Adrenal gland (tissue), 12 donors: ENCODE measurements around the gene TEX2. TPM values are rescaled to one million over a fixed set of nuclear protein-coding genes. Genes with fewer than 3 reads are reported as not detected.

ENCODE experiments used
- DNase-seq, 7 donors: peaks; one replicate each; pipeline ENCODE4 v3.0.0-alpha.2; 2019 to 2020
- H3K27ac ChIP-seq, 5 donors: fragments of 200-600 bp; sonication (generic) in 4 of 5; 1 replicate in 3 of 5; 2 replicates in 2 of 5; pipeline versions ENCODE4 v1.5.1 to v1.8.0; 2016 to 2020; ENCODE audit warnings: mild to moderate bottlenecking in 1 of 5
- H3K27me3 ChIP-seq: fragments of 200-600 bp; 2 replicates; pipeline ENCODE4 v1.8.0; 2021
- H3K36me3 ChIP-seq, 2 donors: fragments of 200-600 bp; replicated peaks in 1 of 2; 1 replicate in 1 of 2; 2 replicates in 1 of 2; pipeline versions ENCODE4 v1.5.1 to v1.8.0; 2018 to 2022
- H3K4me1 ChIP-seq, 2 donors: fragments of 200-600 bp; replicated peaks in 1 of 2; 1 replicate in 1 of 2; 2 replicates in 1 of 2; pipeline versions ENCODE4 v1.5.1 to v1.8.0; 2018 to 2021
- H3K4me3 ChIP-seq, 4 donors: fragments of 200-600 bp; sonication (generic) in 3 of 4; one replicate each; pipeline ENCODE4 v1.5.1; 2016 to 2018
- H3K9me3 ChIP-seq, 3 donors: fragments of 200-600 bp; sonication (generic) in 1 of 3; replicated peaks in 1 of 3; 1 replicate in 2 of 3; 2 replicates in 1 of 3; pipeline versions ENCODE4 v1.5.1 to v1.8.0; 2016 to 2021
- CTCF ChIP-seq, 6 experiments: fragments of 450-650 bp in 4 of 6; fragments of 200-600 bp in 2 of 6; sonication (generic) in 1 of 6; IDR thresholded peaks; 1 replicate in 5 of 6; 2 replicates in 1 of 6; pipeline versions ENCODE4 v1.5.1 to v1.8.0; 2016 to 2021; ENCODE audit warnings: antibody characterized with exemption in 6 of 6, mild to moderate bottlenecking in 2 of 6, moderate library complexity in 1 of 6
- POLR2A ChIP-seq, 2 donors: fragments of 450-650 bp; IDR thresholded peaks; one replicate each; pipeline ENCODE4 v1.6.1; 2017; ENCODE audit warnings: antibody characterized with exemption in 2 of 2, mild to moderate bottlenecking in 2 of 2, moderate library complexity in 1 of 2
- WGBS, 4 donors: extraction: QIAGEN DNeasy Blood & Tissue Kit in 2 of 4; methylation state at CpG; one replicate each; pipeline versions ENCODE4 v1.1.5 to v1.1.7; 2013 to 2017; 5-methylcytosine and 5-hydroxymethylcytosine counted together
- intact Hi-C, 2 donors: fragments of 100-400 bp; cut with DNase I; formaldehyde crosslinking; loops; one replicate each; pipeline versions ENCODE4 v1.14.1 to v1.15.0; 2022 to 2023
- polyA plus RNA-seq, 3 donors: library from polyadenylated mRNA; stranded (reverse); fragments of 200-250 nt in 2 of 3; fragments of 350-450 nt in 1 of 3; fragmentation: Illumina TruSeq in 1 of 3; extraction: RNeasy Lipid Tissue Mini Kit (QIAGEN cat#74804) in 1 of 3; gene quantifications; one replicate each; pipeline ENCODE4 v1.2.3, GENCODE V29; 2013 to 2014
- total RNA-seq, 9 donors: library from RNA; depleted of rRNA in 4 of 9; stranded (reverse); fragments of >200 nt in 4 of 9; fragments of 120-200 nt in 1 of 9; fragmentation: NEBNext Ultra II Directional in 1 of 9; extraction: Animal tissue kit (Norgen Biotek cat#: 25700) in 1 of 9; gene quantifications; one replicate each; pipeline versions ENCODE4 v1.1.0 to v1.2.4, GENCODE V29; 2013 to 2023
- donor health status: healthy with polysubstance abuse.
- donor health status: Bipolar disorder and iron deficiency.
- donor health status: DM: yes; HTN: yes; CAD: no.
- donor health status: DM: no; HTN: no; CAD: no.
- donor health status: DM: no; HTN: no; CAD: no.
- donor health status: DM: yes; HTN: yes; CAD: no.

Gene TEX2
- total and polyA plus RNA-seq, 12 donors = 12.0 to 91.5 (median 62.5) TPM

- peaks cover under 1 to 16% of the 10 kb centered on the region in 2 donors for H3K4me1 ChIP-seq
- 83 to 89% (median 88%) methylated on average over 11 of the region's 11 CpGs for WGBS, 4 donors
- no peak for TF ChIP-seq POLR2A (IDR thresholded peaks at IDR 0.05)
- no peak for TF ChIP-seq CTCF (IDR thresholded peaks at IDR 0.05)
- no peaks in the 10 kb centered on the region for H3K36me3 ChIP-seq
- DNase-seq = no peak
- no peaks in the 10 kb centered on the region for H3K9me3 ChIP-seq
- intact Hi-C loops = loop anchor here in 1 of 2 donors (10.0 kb wide), 1 partner anchor 122 kb away; no protein-coding TSS in a partner anchor
- H3K27ac ChIP-seq = no peak overlapping the region
- no peaks in the 10 kb centered on the region for H3K27me3 ChIP-seq
- no peak overlapping the region for H3K4me3 ChIP-seq
Observed at GRCh38 chr17:64276961-64277505, 14.0 kb upstream of the TEX2 start.

GRCh38 chr17:64275016-64275415, 12.0 kb upstream of the TEX2 start:
- H3K4me1 ChIP-seq = peaks cover 0 to 12% of the 10 kb centered on the region in 2 donors
- intact Hi-C loops = loop anchor here in 1 of 2 donors (10.0 kb wide), 1 partner anchor 120 kb away; no protein-coding TSS in a partner anchor
- no peaks in the 10 kb centered on the region for H3K36me3 ChIP-seq
- 79 to 91% (median 85%) methylated on average over 3 of the region's 3 CpGs for WGBS, 4 donors
- no peaks in the 10 kb centered on the region for H3K9me3 ChIP-seq
- H3K27ac ChIP-seq = no peak overlapping the region
- TF ChIP-seq POLR2A (IDR thresholded peaks at IDR 0.05) = no peak
- TF ChIP-seq CTCF (IDR thresholded peaks at IDR 0.05) = no peak
- no peak overlapping the region for H3K4me3 ChIP-seq
- no peak for DNase-seq
- no peaks in the 10 kb centered on the region for H3K27me3 ChIP-seq

GRCh38 chr17:64273006-64273405, 9.9 kb upstream of the TEX2 start:
- TF ChIP-seq POLR2A (IDR thresholded peaks at IDR 0.05) (no peak), CTCF (IDR thresholded peaks at IDR 0.05) (no peak)
- no peak overlapping the region for H3K4me3 ChIP-seq
- H3K27me3 ChIP-seq = no peaks in the 10 kb centered on the region
- H3K4me1 ChIP-seq = peaks cover 0 to 11% of the 10 kb centered on the region in 2 donors
- DNase-seq = no peak
- no peaks in the 10 kb centered on the region for H3K36me3 ChIP-seq
- no peaks in the 10 kb centered on the region for H3K9me3 ChIP-seq
- H3K27ac ChIP-seq = no peak overlapping the region
- 74 to 82% (median 78%) methylated on average over 6 of the region's 6 CpGs for WGBS, 4 donors
- intact Hi-C loops = loop anchor here in 1 of 2 donors (10.0 kb wide), 1 partner anchor 118 kb away; no protein-coding TSS in a partner anchor

- no peak overlapping the region for H3K4me3 ChIP-seq
- WGBS, 4 donors = 66 to 82% (median 73%) methylated on average over 6 of the region's 6 CpGs
- intact Hi-C loops = loop anchor here in 1 of 2 donors (10.0 kb wide), 1 partner anchor 116 kb away; no protein-coding TSS in a partner anchor
- no peak for DNase-seq
- TF ChIP-seq CTCF (IDR thresholded peaks at IDR 0.05) (no peak), POLR2A (IDR thresholded peaks at IDR 0.05) (no peak)
- H3K4me1 ChIP-seq = no peaks in the 10 kb centered on the region
- no peaks in the 10 kb centered on the region for H3K27me3 ChIP-seq
- no peak overlapping the region for H3K27ac ChIP-seq
- H3K9me3 ChIP-seq = no peaks in the 10 kb centered on the region
- H3K36me3 ChIP-seq = no peaks in the 10 kb centered on the region
Observed at GRCh38 chr17:64270885-64271284, 7.8 kb upstream of the TEX2 start.
